Spleen (tissue), 7 donors: ENCODE data around the gene C8B.

Experiments used
- POLR2A ChIP-seq, 3 donors: fragments of 450-650 bp; IDR thresholded peaks; one replicate each; pipeline ENCODE4 v1.5.1; 2017; ENCODE audit warnings: antibody characterized with exemption in 3 of 3, mild to moderate bottlenecking in 1 of 3
- TF ChIP-seq, protein P1 (sequence below), 11 experiments: fragments of 200-600 bp in 7 of 11; fragments of 450-650 bp in 4 of 11; sonication (generic) in 4 of 11; IDR thresholded peaks in 8 of 11; conservative IDR thresholded peaks in 3 of 11; 1 replicate in 7 of 11; 2 replicates in 4 of 11; pipeline versions ENCODE4 v1.4.0 to v1.8.0; 2016 to 2021; ENCODE audit warnings: antibody characterized with exemption in 11 of 11, inconsistent platforms in 4 of 11, mild to moderate bottlenecking in 1 of 11
- donor health status: DM: no; HTN: no; CAD: no; lungs with moderate emphysema.
- donor health status: DM: no; HTN: no; CAD: no.
- donor health status: DM: no; HTN: no; CAD: no.

DNA sequence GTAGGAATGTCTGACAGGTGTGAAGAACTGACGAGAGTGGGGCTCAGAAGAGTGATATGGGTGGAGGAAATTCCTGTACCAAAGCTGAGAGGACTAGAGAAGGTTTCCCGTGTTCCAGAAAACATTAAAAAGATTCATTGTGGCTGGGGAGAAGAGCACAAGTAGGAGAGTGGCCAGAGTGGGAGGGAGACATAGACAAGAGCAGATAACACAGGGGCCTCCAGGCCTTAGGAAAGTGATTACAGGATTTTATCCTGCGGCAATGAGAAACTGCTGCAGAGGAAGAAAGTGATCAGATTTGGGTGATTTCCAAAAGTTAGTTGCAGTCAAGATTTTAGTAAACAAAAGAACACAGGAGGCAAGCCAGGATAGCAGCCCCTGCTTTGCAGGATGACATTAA is 7.9 kb downstream of the C8B start:
- TF ChIP-seq, protein P1, sequence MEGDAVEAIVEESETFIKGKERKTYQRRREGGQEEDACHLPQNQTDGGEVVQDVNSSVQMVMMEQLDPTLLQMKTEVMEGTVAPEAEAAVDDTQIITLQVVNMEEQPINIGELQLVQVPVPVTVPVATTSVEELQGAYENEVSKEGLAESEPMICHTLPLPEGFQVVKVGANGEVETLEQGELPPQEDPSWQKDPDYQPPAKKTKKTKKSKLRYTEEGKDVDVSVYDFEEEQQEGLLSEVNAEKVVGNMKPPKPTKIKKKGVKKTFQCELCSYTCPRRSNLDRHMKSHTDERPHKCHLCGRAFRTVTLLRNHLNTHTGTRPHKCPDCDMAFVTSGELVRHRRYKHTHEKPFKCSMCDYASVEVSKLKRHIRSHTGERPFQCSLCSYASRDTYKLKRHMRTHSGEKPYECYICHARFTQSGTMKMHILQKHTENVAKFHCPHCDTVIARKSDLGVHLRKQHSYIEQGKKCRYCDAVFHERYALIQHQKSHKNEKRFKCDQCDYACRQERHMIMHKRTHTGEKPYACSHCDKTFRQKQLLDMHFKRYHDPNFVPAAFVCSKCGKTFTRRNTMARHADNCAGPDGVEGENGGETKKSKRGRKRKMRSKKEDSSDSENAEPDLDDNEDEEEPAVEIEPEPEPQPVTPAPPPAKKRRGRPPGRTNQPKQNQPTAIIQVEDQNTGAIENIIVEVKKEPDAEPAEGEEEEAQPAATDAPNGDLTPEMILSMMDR (IDR thresholded peaks at IDR 0.05 in 8 of 11, conservative IDR thresholded peaks at IDR 0.05 in 3 of 11) = no peak
- no peak for TF ChIP-seq POLR2A (IDR thresholded peaks at IDR 0.05)
